Limb (tissue), 2 donors: ENCODE measurements around the gene MAST4.

ENCODE experiments used
- DNase-seq, 2 donors: peaks; one replicate each; pipeline ENCODE4 v3.0.0-alpha.2; 2016; ENCODE audit errors: extremely low spot score in 2 of 2

The MAST4 gene

DNA sequence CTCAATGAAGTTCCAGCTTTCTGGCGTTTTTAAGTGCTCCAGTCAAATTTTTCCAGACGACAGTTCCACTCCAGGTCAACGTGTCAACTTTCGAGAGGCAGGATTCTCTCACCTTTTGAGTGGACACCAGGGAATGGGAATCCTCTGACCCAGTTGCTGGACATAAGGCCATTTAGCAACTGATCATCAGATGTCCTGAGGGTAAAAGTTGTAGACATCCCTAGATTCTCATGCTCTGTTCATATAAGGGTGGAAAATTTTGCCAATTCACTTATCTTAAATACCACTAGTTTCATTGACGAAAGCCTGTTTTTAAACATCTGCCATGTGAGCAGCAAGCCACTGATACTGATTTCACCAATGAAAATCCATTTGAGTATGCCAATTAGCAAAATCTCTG is 275.5 kb downstream of the MAST4 start:
- DNase-seq, result no peak

DNA sequence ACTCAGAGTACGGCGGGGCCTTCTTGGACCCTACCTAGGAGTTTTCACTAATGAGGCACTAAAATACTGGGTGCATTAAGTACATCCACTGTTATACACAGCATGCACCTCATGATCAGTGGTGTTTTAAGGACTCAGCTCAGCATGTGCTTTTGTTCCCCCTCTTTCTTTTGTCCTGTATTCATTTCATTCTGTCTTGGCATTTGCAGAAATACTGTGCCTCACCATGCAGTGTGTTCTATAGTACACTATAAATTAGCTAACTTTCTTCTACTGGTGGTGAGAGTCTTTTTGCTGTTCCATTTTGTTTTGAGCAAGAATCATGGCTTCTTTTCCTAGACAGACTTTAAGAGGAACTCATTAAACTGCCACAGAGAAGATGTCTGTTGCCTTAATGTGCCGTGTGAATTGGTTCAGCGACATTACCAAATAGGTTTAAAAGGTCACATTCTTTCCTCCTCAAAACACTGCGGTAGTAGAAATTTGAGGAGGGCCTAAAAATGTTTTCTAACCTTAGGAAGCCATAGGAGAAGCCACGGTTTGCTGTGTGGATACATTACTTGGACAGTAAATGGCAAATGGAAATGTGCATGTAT is 276.6 kb downstream of the MAST4 start:
- no peak for DNase-seq

GRCh38 chr5:66874004-66874403 is 277.8 kb downstream of the MAST4 start:
- no peak for DNase-seq

- no peak for DNase-seq
Observed at GRCh38 chr5:66875315-66875714, 279.1 kb downstream of the MAST4 start.

GRCh38 chr5:66876266-66876807 is 280.1 kb downstream of the MAST4 start:
- no peak for DNase-seq

GRCh38 chr5:66877843-66878242 is 281.6 kb downstream of the MAST4 start:
- DNase-seq, result no peak

GRCh38 chr5:66880401-66880800 is 284.2 kb downstream of the MAST4 start:
- no peak for DNase-seq

- no peak for DNase-seq
Observed at GRCh38 chr5:66881480-66882161, 285.4 kb downstream of the MAST4 start.

GRCh38 chr5:66882606-66883227 is 286.5 kb downstream of the MAST4 start:
- no peak for DNase-seq

DNA sequence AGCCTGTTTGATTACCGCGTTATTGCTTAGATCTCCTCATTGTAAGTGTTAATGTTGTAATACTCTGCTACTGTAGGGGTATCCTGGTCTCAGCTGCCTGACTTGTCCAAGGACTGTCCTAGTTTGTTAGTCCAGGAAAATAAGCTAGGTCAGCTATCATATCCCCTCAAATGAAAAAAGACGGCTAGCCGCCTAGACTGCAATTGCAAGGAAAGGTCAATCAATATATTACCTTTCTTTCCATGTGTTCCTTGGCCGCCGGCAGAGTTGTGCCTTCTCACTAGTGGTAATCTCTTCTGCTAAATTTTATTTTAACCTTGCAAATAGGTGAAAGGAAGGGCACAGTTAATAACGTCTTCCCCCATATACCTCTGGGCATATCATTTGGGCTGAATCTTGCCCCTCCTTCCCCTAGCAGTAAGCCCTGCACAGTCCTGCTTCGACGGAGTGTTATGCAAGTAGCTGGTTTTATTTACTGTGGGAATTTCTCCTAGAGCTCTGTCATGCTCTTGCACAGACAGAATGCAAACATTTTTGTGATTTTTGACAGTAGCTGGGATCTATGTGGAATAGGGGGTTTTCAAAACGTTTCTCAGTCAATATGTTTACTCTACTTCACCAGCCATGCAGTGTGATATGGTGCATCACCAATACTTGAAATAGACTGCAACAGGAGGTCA is 288.5 kb downstream of the MAST4 start:
- no peak for DNase-seq

- no peak for DNase-seq
Observed at GRCh38 chr5:66886941-66887340, 290.7 kb downstream of the MAST4 start.

DNA sequence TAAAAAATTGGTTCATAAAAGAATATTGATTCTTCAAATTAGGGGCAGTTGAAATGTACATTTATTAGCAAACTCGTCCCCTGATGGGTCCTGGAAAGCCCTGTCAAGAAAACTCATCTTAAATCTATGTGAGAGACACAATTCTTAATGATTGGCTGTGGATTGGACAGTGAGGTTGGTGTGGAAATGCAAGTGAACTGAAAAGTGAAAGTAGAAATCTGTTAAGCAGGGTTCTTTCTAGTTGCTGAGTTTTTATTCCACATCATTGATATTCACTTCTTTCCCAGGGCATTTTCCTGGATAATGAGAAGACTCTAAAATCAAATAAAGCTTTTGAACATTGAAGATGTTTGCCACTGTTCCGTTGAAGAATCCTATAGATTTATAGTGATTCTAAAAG is 292.4 kb downstream of the MAST4 start:
- DNase-seq, result no peak

DNA sequence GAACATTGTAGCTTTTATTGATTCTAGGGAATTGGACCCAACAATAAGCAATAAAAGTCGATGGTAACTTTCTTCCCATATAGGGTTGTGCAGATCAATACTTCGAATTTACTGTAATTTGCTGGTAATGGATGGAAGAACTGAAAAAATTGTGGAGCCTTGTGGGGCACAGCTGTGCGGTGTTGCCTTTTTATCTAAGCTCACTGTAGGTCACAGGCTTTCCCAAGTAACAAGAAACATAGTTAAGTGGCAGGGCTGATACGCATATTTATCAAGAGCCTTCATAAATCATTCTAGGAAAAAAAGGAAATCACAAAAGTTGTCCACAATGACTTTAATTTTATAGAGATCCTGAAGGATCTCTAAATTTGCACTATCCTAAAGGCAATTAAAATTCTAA is 292.9 kb downstream of the MAST4 start:
- DNase-seq, result no peak

DNA sequence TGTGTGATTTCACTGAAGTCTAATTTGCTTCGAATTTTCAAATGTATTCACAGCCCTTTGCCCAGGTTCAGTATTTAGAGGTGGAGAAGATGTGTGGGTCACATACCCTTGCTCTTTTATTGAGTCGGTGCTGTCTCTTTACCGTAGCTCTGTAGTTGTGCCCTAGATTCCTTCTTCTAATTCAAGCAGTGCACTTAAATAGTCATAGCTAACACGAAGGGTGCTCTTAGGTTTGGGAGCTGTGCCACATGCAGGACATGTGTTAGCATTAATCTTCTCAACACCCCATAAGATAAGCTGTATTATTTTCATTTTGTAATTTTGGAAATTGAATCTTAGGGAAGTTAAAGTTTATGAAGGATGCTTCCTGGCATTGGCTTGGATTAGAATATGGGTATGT is 293.3 kb downstream of the MAST4 start:
- no peak for DNase-seq

GRCh38 chr5:66891184-66891925 is 295.2 kb downstream of the MAST4 start:
- DNase-seq, result no peak

DNA sequence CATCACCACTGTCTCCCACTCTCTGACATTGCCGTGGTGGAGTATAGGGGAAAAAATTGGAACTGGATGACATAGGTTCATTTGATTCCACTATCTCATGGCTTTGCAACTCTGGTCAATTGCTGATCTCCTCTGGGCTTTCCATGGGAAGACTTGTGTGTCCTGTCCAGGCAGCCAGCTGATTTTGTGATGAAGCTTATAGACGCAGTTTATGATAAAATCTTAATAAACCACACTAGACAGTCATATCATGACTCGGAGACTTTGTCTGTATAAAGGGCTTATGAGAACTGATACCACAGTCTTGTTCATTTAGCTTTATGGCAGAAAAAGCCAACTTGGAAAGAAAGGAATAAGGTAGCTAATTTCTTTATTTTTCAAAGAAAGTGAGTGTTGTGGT is 296.5 kb downstream of the MAST4 start:
- DNase-seq, result no peak

DNA sequence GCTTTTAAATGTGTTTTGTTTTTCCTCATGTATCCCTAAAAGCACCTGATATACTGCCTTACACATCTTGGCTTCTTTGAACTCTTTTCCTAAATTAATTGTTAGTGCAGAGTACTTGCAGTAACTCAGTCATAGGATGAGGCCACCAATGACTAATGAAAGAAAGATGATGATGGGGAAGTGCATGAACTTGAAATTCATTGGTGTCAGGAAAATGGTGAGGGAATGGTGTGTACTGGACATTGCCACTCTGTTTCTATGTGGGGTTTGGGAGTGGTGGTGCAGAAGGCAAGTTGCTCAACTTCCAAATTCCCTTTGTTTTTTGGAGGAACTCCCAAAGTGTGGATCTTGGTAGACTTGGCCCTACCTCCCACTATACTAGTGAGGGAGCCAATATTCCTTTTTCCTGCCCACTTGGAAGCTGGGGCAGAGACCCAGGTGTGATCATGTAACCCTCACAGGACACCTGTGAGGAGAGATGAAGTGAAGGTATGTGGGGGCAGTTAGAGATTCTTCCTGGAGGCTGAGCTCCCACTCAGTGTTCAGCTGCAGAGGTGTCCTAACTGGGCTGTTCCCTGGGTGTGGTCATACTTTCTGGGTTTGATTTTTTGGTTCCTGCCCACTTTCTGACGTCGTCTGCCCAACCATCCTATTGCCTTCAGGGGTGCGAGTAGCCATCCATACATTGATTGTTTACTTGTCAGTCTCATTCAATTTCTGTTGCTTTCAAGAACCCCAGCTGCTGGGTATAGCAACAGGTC is 298.5 kb downstream of the MAST4 start:
- no peak for DNase-seq

- DNase-seq, result no peak
Observed at GRCh38 chr5:66896171-66896570, 300.0 kb downstream of the MAST4 start.

- no peak for DNase-seq
Observed at GRCh38 chr5:66897356-66897755, 301.2 kb downstream of the MAST4 start.

- no peak for DNase-seq
Observed at GRCh38 chr5:66898241-66898995, 302.2 kb downstream of the MAST4 start.
